Stimulated activated CD8-positive, alpha-beta memory T cell treated with anti-CD3 and anti-CD28 coated beads, Interleukin-4, amount 100 ng/mL, for 24 hours (primary cell): ENCODE data around the gene ARAP1.
A peak's percentile ranks its signal among the peaks of the same experiment; 100 is the strongest.
"Not testable (repeated sequence)": the region's sequence is repeated elsewhere in the genome, so short reads cannot be mapped to it uniquely, and the experiment has no call there.

ENCODE experiments used
- DNase-seq: peaks from one replicate; pipeline ENCODE4 v3.0.0-alpha.2; 2020; ENCODE audit warnings: low read depth

The ARAP1 gene

DNA sequence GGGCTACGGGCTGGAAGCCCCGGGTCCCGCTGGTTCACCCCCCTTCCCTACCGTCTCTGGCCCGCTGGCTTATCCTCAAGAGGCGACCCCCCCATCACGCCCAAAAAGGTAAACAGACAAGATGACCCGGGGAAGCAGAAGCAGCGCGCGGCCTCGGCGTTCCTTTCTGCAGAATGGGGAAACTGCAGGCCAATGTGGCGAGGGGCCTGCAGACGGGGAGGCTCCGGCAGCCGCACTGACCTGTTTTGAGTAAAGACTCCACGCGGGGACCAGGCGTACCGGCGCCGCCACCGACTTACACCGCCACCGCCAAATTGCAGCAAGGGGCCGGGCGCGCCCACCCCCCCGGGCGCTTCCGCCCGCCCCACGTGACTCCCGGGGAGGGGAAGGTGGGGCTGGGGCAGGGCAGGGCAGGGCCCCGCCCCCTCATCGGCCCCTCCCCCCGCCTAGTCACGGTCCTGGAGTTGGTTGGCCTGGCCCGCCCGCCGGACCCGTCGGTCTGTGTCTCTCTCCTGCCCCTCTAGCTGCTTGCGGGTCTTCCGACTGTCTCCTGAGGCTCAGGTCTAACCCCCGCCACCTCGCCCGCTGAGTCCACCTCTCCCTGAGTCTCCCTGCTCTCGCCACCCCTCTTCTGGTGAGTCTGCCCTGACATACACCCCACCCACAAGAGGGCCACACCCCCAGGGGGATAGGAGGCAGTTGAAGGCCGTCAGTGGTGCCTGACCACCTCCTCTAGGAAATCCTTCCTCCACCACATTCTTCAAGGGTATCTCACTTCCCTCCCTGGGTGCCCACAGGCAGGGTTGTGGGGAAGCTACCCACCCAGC, at the start of gene ARAP1:
TSS of gene ARAP1 (minus strand) at position 321 of the 827 bp plus-strand sequence. CDS start 25,280 bp downstream, outside the sequence.
- DNase-seq = peak; percentile 66

DNA sequence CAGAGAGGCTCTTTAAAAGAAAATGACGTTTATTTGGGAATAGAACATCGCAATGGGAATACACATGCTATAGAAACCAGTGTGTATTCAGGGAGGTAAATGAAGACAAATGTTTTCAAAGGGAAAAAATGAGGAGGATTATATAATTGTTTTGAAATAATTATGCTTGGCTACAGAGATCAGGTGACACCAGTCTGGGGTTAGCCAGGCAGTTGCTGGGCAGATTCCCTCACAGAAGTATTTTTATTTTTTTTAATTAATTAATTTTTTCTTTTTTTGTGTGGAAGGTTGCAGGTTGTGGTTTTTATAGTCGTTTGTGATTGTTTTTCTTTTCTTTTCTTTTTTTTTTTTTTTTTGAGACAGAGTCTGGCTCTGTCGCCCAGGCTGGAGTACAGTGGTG, 47.2 kb upstream of the ARAP1 start:
- DNase-seq = no peak

DNA sequence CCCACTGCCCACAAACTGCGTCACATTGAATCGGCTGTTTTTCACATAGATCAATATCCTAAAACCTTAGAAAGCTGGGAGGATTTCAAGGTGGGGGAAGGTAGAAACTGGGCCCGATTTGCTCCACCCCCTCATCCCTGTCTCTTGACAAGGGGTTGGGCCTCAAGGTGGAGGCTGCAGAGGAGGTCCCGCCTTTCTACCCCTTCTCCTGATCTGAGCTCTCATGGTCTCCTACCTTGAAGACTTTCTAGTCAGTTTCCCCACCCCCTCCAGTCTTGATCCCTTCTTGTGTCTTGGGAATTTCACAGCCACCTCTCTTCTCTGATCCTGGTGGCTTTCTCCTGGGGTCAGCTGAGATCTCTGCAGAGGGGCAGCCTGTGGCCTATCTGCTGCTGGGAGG, 46.2 kb upstream of the ARAP1 start:
- DNase-seq = no peak

DNA sequence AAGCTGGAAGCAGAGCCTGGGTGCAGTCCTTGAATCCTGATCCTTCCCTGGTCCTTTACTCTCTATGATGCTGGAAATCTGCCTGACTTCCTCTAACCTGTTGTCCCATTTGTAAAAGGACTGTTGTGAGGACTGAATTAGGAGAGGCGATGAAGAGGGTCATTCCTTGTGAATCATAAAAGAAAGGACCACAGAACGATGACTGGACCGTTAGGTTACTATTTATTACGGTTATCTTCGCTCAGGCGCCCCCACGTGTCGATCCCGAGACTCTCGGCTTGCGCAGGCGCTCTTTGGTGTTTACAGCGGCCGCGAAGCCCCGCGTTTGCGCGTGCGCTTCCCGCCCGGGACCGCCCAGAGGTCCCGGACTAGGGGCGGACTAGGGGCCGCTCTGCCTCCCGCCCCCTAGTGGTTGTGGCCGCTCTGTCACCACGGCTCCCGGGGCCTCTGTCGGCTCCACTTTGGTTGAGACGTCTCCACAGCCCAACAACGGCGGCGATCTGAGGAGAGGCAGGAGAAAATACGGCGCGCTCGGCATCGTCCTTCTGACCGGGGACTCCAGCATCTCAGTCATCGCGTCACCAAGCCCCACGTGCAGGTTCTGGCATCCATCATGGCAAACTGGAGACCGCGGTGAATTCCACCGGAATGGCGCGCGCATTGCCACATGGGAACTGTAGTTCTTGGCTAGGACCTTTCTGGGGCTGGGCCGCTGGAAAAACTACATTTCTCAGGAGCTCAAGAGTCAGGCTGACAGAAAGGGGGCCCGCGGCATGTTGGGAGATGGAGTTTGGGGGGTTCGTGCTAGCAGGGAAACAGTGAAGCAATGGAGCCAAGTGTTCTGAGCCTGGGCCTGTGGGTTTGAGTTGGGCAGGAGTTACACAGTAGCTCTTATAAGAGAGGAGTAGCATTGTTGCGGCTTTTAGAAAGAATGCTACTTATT, 41.5 kb upstream of the ARAP1 start, which contains the start of gene STARD10:
TSS of gene STARD10 (minus strand) at position 623 of the 943 bp plus-strand sequence. CDS start 12,866 bp downstream, outside the sequence.
- DNase-seq = peak; percentile 91

DNA sequence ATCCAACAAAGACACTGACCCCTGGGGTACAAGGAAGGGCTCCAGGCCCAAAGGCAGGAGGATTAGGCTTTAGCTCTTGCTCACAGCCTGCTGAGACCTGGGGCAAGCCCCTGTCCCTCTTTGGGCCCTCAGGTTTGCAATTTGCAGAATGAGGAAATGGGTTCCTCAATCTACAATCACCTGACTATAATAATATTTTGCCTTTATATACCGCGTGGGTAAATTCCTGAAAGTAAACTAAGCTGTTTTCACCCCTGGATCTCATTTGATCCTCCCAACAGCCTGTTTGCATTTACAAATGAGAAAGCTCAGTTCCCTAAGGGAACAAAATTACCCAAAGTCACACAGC, 40.8 kb upstream of the ARAP1 start:
- no peak for DNase-seq

DNA sequence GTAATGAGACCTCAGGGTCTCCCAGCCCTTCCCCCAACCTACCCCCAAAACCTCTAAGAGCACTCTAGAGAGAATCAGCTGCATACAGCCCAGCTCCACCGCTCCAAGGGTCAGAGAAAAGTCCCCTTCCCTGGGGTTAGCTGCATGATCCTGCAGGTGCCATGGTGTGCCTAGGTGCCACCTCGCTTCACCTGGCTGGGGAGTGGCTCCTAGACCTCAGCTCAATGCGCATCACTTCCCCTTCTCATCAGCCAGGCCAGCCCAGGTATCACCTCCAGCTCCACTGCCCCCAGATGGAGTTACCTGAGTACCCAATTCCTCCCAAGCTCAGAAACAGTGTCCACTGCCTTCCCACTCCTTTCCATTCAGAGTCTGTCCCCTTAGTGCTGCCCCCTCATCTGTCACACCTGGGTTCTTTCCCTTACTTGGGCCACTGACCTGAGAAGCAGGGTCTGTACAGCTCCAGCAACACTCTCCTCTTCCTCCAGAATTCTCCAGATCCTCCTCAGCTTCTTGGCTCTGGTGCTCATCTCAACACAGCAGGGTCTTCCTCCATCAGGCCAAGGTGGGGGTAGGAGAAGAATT, 40.3 kb upstream of the ARAP1 start:
- DNase-seq = no peak

DNA sequence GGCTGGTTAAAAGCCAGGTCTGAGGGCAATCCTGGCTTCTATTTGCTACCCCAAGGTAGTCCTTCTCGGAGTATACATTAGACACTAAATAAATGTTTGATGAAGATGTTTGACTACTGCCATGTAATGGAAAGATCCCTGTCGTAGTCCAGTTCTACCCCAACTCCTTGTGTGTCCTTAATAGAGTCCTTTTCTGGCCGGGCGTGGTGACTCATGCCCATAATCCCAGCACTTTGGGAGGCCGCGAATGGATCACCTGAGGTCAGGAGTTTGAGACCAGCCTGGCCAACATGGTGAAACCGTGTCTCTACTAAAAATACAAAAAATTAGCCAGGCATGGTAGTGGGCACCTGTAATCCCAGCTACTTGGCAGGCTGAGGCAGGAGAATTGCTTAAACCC, 39.0 kb upstream of the ARAP1 start:
- DNase-seq = not testable (repeated sequence)

DNA sequence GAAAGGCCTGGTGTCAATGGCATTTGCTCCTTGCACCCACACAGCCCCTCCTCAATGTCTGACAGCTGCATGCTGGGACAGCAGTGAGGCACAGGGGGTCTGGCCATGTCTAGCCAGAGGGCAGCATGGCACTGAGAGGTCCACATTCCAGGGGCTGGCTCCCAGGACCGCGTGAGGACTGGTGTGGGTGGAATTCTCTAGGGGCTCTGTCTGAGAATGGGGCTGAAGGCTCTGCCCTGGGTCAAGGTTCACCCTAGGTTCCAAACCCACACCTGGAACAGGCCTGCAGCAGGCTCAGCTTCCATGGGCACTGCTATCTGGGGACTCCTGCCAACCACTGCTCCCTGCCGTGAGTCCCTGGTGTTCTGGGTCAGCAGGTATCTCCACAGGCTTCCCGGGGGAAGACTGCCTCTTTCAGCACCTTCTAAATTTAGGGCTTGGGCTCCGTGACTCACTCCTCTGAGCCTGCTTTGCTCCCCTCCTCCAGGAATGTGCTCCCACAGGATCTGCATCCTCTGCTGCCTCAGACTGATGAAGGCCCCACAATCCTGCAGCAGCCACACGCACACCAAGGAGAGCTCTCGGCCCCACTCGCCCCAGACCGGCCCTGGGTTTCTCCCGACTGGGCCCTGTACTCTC, 37.4 kb upstream of the ARAP1 start:
- no peak for DNase-seq

DNA sequence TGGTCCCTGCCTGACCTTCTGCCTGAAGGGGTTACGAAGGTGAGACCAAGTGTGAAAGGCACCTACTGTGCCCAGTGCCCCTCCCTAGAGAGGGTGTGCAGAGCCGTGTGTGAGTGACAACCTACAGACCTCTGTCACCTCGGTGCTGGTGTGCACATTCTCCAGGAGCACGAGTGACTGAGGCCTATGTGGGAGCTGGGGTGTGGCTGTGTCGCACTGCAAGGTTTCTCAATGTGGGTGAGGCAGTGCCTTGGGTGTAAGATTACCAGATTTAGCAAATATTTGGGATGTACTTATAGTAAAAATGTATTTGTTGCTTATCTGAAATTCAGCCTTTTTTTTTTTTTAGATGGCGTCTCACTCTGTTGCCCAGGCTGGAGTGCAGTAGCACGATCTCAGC, 36.0 kb upstream of the ARAP1 start:
- DNase-seq = no peak

DNA sequence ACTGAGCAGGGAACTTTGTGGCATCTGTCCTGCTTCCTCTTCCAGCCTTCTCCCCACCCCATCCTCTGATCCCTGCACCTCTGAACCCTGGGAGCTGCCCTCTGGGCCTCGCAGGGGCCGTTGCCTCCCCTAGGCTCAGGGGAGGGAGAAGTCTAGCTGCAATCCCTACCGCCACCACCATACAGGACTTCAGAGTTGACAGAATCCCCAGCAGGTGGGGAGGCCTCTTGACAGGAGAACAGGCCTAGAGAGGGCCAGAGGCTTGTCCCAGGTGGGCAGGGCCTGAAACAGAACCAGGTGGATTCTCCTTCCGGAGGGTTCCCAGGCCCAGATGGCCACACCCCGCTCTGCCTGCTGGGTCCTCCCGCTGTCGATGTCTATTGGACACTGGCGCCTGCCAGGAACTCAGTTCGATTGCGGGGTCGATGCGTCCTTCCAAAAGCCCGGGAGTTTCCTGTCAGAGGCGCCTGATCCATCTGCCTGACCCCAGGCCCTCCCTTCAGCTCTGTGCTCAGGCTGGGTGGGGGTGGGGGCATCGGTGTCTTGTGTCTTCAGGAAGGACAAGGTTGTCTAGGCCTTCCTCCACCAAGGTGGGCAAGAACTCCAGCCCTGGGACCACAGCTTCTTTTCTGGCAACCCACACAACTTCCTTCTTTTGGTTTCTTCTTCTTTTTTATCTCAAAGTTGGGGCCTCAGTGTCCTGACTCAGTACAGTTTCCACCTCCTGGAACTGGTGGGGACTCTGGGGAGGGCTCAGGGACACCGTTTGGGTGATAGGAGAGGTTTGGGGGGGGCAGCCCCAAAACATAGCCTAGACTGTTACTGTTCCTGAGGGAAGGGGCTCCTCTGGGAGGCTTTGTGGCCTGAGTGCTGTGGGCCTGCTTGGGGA, 35.3 kb upstream of the ARAP1 start:
- no peak for DNase-seq

DNA sequence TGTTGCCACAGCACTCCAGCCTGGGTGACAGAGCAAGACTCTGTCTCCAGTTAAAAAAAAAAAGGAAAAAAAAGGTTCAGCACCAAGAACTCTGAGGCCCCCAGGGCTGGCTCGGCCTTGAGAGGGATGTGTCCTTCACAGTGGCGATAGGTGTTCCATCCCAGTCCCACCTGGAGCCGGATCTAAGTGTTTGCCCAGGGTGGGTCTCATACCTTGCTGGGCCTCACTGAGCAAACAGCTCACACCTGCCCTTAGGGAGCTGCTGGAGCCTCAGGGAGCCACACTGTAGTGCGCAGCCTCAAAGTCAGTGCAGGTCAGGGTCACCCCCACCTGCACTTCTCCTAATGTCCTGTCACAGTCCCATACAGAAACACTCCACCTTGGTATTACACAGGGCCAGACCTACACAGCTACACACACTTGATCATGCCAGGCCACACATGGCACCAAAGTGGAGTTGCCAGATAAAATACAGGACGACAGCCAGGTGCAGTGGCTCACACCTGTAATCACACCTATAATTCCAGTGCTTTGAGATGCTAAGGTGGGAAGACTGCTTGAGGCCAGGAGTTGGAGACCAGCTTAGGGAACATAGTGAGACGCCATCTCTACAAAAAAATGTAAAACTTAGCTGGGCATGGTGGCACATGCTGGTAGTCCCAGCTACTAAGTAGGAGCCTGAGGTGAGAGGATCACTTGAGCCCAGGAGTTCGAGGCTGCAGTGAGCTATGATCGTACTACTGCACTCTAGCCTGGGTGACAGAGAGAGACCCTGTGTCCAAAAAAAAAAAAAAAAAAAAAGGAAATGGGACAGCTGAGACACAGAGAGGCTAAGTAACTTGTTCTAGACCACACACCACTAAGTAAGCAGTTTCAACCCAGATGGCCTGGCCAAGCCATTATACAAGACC, 34.4 kb upstream of the ARAP1 start:
- DNase-seq = no peak

DNA sequence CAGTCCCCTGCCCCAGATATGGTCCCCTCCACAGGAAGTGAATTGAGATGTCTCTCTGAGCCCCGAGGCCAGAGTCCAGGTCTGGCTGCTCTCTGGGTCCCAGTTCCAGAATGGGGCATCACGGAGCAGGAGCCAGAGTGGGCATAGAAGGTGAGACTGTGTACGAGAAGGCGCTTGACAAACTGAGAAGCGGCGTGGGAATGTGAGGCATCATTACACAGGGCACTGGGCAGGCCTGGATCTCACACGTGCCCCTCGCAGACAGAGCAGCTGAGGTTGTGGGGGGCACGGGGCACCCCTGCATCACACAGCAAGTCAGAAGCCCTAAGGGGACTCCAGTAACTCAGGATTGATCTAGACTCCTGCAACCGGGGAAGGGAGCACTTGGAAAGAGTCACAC, 32.5 kb upstream of the ARAP1 start:
- no peak for DNase-seq

DNA sequence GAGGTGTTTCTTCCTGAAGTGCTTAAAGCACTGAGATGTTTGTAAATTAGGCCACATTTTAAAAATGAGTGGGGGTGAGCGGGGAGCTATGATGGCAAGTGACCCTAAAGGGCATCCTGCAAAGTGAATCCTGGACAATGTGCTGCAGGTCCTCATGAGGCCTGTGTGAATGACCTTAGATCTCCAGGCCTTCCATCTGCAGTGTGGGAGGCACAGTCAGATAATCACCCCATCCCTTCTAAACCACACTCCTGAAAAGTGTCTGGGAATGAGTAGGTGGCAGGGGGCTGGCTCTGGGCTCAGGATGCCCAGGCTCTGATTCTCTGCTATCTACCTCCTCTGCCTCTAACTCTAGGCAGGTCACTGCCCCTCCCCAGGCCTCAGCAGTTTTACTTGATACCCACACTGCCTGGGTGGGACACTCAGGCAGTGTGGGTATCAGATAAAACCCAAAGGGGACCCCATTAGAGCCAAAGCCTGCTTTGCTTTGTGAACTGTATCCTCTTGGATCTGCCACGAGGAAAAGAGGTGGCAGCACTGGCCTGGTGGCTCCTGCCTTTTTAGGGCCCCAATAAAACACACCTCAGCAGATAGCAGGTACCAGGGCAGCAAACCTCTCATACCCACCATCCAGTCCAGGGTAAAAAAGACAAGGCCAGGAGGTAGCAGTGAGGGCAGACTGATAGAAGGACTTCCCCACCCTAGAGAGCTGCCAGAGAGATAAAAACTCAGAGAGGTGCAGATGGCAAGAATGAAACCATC, 31.1 kb upstream of the ARAP1 start:
- DNase-seq = no peak

DNA sequence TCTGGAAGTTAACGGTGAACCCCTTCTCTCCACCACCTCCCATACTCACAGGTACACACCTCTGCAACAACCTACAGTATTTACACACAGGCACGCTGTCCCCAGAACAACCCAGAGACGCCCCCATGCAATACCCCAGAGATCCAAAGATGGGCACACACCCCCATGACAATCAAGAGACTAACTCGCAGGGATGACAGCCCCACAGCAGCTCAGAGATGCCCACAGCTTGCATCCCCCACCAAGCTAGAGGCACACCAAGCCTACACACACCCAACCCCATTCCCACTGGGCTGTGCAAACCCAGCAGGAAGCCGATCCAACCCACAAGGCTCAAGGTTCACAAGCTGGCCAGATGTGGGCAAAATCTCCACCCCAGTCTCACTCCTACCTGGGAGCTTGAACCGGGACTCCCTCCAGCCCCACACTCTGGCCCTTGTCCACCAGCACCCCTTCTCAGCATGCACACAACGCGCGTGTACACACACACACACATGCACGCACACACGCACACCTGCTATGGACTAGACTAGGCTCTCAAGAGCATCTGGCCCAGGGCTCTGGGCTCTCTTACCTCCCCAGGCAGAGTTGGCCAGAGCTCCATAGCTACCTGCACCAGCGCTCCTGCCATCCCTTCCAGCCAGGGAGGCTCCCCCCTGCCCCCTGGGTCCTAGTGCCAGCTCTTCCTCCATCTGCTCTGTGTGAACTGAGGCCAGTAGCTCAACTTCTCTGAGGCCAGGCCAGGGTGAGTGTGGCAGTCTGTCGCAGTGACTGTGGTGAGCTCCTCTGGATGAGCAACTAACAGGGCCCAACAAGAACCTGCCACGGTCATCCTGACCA, 30.1 kb upstream of the ARAP1 start:
- DNase-seq = no peak

DNA sequence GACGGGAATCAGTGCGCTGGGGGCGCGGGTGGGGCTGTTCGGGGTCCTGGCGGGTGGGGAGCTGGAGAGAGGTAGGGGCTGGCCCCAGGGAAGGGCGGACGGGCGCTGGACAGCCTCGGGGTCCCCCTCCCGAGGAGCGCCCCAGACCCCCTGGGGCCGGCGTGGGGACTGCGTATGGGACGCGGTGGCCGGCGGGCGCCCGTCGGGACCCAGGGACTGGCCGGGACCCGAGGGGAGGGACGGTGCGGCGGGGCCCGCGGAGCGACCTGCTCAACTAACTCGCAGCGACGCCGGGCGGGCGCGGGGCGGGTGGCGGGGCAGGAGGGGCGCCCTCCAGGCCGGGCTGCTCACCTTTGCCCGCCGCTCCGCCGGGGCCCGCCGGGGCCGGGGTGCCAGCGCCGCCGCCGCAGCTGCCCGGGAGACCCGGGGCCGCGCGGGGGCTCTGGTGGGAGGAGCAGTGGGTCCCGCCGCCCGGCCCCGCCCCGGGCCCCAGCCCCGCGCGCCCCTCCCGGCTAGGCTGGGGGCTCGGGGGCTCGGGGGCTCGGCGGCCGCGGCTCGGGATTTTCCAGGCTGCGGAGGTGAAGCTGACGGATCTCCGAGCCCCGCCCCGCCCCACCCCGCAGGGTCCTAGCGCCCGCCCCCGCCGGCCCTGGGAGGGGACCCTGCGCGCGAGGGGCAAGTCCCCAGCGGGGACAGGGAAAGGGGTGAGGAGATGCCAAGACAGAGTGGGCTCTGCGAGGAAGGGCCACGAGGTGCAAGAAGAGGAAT, 29.3 kb upstream of the ARAP1 start:
- peak; percentile 42 for DNase-seq

DNA sequence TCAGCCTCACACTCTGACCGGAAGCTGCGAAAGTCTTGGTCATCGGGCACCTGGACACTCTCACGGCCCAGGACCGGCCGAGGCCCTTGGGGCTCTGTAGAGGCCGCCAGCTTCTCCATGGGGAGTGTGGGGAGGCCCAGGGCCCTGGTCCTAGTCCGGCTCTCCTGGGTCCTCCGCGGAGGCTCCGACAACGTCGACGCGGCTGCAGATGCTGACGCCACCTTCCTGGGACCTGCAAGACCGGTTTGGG, 28.8 kb upstream of the ARAP1 start:
- no peak for DNase-seq

DNA sequence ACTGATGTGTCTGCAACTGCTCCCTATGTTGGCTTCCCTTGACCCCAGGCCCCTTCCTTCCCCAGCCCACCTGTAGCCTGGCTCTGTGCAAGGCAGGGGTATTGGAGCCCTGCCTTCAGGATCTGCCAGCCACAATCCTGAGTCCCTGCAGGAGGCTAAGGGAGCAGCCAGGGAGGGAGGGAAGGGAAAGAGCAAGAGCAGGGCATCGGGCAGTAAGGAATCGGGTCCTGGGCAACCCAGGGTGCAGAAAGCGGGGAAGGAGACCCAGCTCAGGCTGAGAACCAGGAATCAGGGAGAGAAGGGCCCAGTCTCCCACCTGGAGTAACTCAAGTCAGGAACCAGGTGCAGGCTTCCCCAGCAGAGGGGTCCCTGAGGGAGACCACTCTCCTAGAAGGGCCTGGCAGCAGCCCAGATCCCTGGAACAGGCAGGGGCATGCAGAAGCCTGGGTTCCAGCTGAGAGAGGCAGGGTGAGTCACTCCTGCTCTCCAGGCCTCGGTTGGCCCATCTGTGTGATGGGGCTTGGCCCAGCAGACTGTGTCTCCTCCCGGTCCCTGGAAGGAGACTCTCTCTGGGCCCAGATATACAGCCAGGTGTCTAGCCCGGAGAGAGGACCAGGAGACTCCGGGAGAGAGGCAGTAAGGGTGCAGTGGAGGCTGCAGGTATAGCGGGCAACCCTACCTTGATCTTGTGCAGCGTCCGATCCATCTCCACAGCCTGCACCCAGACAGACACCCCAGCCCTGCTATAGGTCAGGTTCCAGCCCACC, 28.3 kb upstream of the ARAP1 start:
- DNase-seq = no peak
